Breast epithelium (tissue), 3 donors: ENCODE data around the gene FIBIN.

ENCODE experiments used
- CTCF ChIP-seq, 3 donors: fragments of 450-650 bp; IDR thresholded peaks; one replicate each; pipeline ENCODE4 v1.5.1; 2016 to 2017; ENCODE audit warnings: antibody characterized with exemption in 3 of 3, mild to moderate bottlenecking in 3 of 3, moderate library complexity in 3 of 3
- POLR2A ChIP-seq: fragments of 450-650 bp; IDR thresholded peaks from one replicate; pipeline ENCODE4 v1.6.1; 2016; ENCODE audit warnings: antibody characterized with exemption, mild to moderate bottlenecking, moderate library complexity
- POLR2AphosphoS5 ChIP-seq, 3 donors: sonication (generic); formaldehyde crosslinking; IDR thresholded peaks; one replicate each; pipeline ENCODE4 v1.6.1; 2017; ENCODE audit warnings: antibody characterized with exemption in 3 of 3

DNA sequence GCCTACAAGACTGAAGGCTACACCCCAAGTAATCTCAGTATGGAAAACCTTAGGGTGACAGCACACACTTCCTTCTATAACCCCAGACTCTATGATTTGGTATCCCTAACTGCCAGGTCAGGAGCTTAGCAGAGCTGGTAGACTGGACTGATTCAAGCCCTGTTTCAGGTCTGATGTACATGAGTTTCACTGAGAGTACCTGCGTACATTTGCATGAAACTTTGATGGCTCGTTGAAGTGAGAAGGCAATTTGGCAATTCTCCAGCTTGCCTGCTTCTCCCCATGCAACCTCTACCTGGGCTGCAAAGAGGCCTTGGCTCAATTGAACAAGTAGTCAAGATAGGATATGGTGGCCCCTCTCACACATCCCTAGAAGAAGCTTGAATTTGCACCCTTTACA, 10.2 kb downstream of the FIBIN start:
- TF ChIP-seq CTCF (IDR thresholded peaks at IDR 0.05) (no peak), POLR2A (no peak), POLR2AphosphoS5 (IDR thresholded peaks at IDR 0.05) (no peak)
